Measurements from ENCODE around the gene CADM1. TPM values are rescaled to one million over a fixed set of nuclear protein-coding genes. Genes with fewer than 3 reads are reported as not detected.

CADM1 gene
- total and polyA plus RNA-seq, 2 donors, result 7.6 to 26.3 TPM

DNA sequence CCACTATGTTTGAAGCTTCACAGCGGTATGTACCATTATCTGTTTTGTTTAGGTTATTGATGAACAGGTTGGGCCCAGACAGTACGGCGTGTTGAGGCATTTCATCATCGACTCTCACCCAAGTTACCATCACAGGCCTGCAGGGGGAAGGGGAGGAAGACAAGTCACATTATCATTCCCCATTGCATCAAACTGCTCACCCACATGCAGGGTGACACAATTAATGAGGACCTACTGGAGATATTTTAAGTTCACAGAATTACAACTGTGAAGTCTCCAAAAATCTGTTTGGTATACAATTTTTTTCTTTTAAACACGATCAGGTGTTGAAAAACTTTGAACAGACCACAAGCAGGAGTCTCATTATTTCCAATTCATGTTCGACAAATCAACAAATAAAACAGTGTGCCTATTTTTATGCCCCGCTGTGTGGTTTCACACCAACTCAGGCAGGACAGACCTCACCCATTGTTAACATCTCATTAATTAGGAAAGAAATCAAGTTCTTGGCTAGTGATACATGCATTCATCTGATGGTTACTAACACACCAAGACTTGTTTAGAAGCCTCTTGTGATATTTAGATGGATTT, 289.5 kb downstream of the CADM1 start:
- no peak for DNase-seq (ENCODE audit: low read depth in 6 of 9, low spot score in 9 of 9)
- WGBS, result 95% methylated on average over 7 of the region's 7 CpGs
- Histone ChIP-seq H3K4me3 (ENCODE audit: low read length in 2 of 2) (no peak overlapping the region), H3K9me3 (ENCODE audit: control insufficient read depth in 2 of 2, insufficient read depth in 1 of 2, low read length in 1 of 2) (no peaks in the 10 kb centered on the region), H3K27ac (ENCODE audit: low read depth in 1 of 2, low read length in 1 of 2) (no peak overlapping the region), H3K27me3 (ENCODE audit: control insufficient read depth in 2 of 2, insufficient read depth in 1 of 2, low read length in 1 of 2) (no peaks in the 10 kb centered on the region), H3K36me3 (ENCODE audit: control insufficient read depth in 2 of 2, insufficient read depth in 2 of 2, low read length in 1 of 2) (no peaks in the 10 kb centered on the region), H3K4me1 (ENCODE audit: control insufficient read depth in 2 of 2, insufficient read depth in 2 of 2, low read length in 2 of 2) (no peaks in the 10 kb centered on the region)

GRCh38 chr11:115213007-115213406, 291.2 kb downstream of the CADM1 start:
- Histone ChIP-seq H3K9me3 (ENCODE audit: control insufficient read depth in 2 of 2, insufficient read depth in 1 of 2, low read length in 1 of 2) (no peaks in the 10 kb centered on the region), H3K27ac (ENCODE audit: low read depth in 1 of 2, low read length in 1 of 2) (no peak overlapping the region), H3K36me3 (ENCODE audit: control insufficient read depth in 2 of 2, insufficient read depth in 2 of 2, low read length in 1 of 2) (no peaks in the 10 kb centered on the region), H3K27me3 (ENCODE audit: control insufficient read depth in 2 of 2, insufficient read depth in 1 of 2, low read length in 1 of 2) (no peaks in the 10 kb centered on the region), H3K4me1 (ENCODE audit: control insufficient read depth in 2 of 2, insufficient read depth in 2 of 2, low read length in 2 of 2) (no peaks in the 10 kb centered on the region), H3K4me3 (ENCODE audit: low read length in 2 of 2) (no peak overlapping the region)
- WGBS, result 84% methylated on average over 8 of the region's 8 CpGs
- no peak for DNase-seq (ENCODE audit: low read depth in 6 of 9, low spot score in 9 of 9)

DNA sequence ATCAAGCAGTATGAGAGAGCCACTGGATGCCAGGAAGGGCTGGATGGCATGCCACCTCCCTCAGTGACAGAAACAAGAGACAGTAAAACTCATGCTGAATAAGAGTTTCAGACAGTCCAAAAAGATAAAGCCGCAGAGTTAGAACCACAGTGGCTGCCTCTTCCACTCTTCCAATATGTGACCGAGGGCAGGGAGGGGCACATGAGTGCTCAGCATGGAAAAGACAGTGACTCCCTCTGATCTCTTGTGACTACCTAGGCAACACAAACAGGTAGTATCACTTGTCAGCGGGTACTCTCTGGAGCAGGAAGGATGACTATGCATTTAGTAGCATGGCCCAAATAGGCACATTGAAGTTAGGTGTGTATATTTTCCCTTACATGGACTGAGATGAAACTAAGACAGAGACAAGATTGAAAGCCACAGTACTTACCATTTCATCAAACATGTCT, 295.4 kb downstream of the CADM1 start:
- Histone ChIP-seq H3K27me3 (ENCODE audit: control insufficient read depth in 2 of 2, insufficient read depth in 1 of 2, low read length in 1 of 2) (no peaks in the 10 kb centered on the region), H3K36me3 (ENCODE audit: control insufficient read depth in 2 of 2, insufficient read depth in 2 of 2, low read length in 1 of 2) (no peaks in the 10 kb centered on the region), H3K9me3 (ENCODE audit: control insufficient read depth in 2 of 2, insufficient read depth in 1 of 2, low read length in 1 of 2) (no peaks in the 10 kb centered on the region), H3K4me1 (ENCODE audit: control insufficient read depth in 2 of 2, insufficient read depth in 2 of 2, low read length in 2 of 2) (no peaks in the 10 kb centered on the region), H3K4me3 (ENCODE audit: low read length in 2 of 2) (no peak overlapping the region), H3K27ac (ENCODE audit: low read depth in 1 of 2, low read length in 1 of 2) (no peak overlapping the region)
- 90% methylated on average over 3 of the region's 3 CpGs for whole genome bisulfite sequencing
- DNase-seq (ENCODE audit: low read depth in 6 of 9, low spot score in 9 of 9), result no peak

DNA sequence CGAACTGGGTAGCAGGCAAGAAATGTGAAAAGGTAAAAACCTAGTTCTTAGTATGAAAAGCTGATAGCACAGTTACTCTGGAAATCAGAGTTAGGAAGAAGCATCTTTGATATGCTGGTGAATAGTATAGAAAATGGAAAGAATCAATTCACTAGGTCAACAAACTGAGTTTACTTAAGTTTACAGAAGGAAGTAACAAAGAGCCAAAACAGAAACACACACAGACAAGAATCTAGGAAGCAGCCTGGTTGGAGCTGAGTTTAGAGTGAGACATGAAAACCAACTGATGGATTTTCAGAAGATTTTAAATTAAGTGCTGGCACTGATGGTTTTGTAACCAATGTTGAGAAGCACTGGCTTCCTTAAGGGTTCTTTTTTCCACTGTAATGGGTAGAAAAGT, 296.3 kb downstream of the CADM1 start:
- Histone ChIP-seq H3K27ac (ENCODE audit: low read depth in 1 of 2, low read length in 1 of 2) (no peak overlapping the region), H3K4me1 (ENCODE audit: control insufficient read depth in 2 of 2, insufficient read depth in 2 of 2, low read length in 2 of 2) (no peaks in the 10 kb centered on the region), H3K4me3 (ENCODE audit: low read length in 2 of 2) (no peak overlapping the region), H3K9me3 (ENCODE audit: control insufficient read depth in 2 of 2, insufficient read depth in 1 of 2, low read length in 1 of 2) (no peaks in the 10 kb centered on the region), H3K27me3 (ENCODE audit: control insufficient read depth in 2 of 2, insufficient read depth in 1 of 2, low read length in 1 of 2) (no peaks in the 10 kb centered on the region), H3K36me3 (ENCODE audit: control insufficient read depth in 2 of 2, insufficient read depth in 2 of 2, low read length in 1 of 2) (no peaks in the 10 kb centered on the region)
- WGBS, result 95% methylated on average over 1 of the region's 1 CpG
- no peak for DNase-seq (ENCODE audit: low read depth in 6 of 9, low spot score in 9 of 9)

- Histone ChIP-seq H3K4me3 (ENCODE audit: low read length in 2 of 2) (no peak overlapping the region), H3K4me1 (ENCODE audit: control insufficient read depth in 2 of 2, insufficient read depth in 2 of 2, low read length in 2 of 2) (no peaks in the 10 kb centered on the region), H3K9me3 (ENCODE audit: control insufficient read depth in 2 of 2, insufficient read depth in 1 of 2, low read length in 1 of 2) (no peaks in the 10 kb centered on the region), H3K27ac (ENCODE audit: low read depth in 1 of 2, low read length in 1 of 2) (no peak overlapping the region), H3K27me3 (ENCODE audit: control insufficient read depth in 2 of 2, insufficient read depth in 1 of 2, low read length in 1 of 2) (no peaks in the 10 kb centered on the region), H3K36me3 (ENCODE audit: control insufficient read depth in 2 of 2, insufficient read depth in 2 of 2, low read length in 1 of 2) (no peaks in the 10 kb centered on the region)
- no peak for DNase-seq (ENCODE audit: low read depth in 6 of 9, low spot score in 9 of 9)
- 60% methylated on average over 4 of the region's 4 CpGs for WGBS
Measured at GRCh38 chr11:115207166-115207591, 297.0 kb downstream of the CADM1 start.

DNA sequence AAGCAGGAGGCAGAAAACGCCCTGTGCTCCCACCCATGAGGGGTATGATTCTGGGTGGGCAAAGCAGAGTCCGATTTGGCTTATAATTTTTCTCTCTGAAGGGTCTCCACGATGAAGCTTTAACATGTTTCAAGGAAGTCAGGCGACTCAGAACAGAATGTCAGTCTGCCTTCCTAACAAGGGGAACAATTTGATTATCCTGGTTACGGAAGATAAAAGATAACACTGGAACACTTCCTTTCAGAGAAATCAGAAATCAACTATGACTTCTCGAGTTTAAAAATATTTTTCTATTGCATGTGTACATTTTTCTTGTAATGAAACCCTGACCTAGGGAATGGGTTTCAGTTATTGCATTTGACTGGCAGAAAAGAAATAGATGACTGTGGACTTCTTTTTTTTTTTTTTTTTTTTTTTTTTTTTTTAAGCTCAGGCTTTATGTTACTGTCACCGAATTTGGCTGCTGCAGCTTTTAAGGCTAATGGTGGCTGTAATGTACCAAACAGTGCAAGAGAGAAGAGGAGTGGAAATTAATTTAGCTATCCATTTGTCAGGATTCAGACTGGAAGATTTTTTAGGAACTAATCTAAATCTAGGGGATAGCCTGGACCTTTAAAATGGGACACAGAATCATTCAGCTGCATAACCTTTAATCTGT, 297.7 kb downstream of the CADM1 start:
- Histone ChIP-seq H3K4me3 (ENCODE audit: low read length in 2 of 2) (no peak overlapping the region), H3K9me3 (ENCODE audit: control insufficient read depth in 2 of 2, insufficient read depth in 1 of 2, low read length in 1 of 2) (no peaks in the 10 kb centered on the region), H3K27me3 (ENCODE audit: control insufficient read depth in 2 of 2, insufficient read depth in 1 of 2, low read length in 1 of 2) (no peaks in the 10 kb centered on the region), H3K36me3 (ENCODE audit: control insufficient read depth in 2 of 2, insufficient read depth in 2 of 2, low read length in 1 of 2) (no peaks in the 10 kb centered on the region), H3K4me1 (ENCODE audit: control insufficient read depth in 2 of 2, insufficient read depth in 2 of 2, low read length in 2 of 2) (no peaks in the 10 kb centered on the region), H3K27ac (ENCODE audit: low read depth in 1 of 2, low read length in 1 of 2) (no peak overlapping the region)
- DNase-seq (ENCODE audit: low read depth in 6 of 9, low spot score in 9 of 9), result no peak
- 78% methylated on average over 7 of the region's 7 CpGs for WGBS

DNA sequence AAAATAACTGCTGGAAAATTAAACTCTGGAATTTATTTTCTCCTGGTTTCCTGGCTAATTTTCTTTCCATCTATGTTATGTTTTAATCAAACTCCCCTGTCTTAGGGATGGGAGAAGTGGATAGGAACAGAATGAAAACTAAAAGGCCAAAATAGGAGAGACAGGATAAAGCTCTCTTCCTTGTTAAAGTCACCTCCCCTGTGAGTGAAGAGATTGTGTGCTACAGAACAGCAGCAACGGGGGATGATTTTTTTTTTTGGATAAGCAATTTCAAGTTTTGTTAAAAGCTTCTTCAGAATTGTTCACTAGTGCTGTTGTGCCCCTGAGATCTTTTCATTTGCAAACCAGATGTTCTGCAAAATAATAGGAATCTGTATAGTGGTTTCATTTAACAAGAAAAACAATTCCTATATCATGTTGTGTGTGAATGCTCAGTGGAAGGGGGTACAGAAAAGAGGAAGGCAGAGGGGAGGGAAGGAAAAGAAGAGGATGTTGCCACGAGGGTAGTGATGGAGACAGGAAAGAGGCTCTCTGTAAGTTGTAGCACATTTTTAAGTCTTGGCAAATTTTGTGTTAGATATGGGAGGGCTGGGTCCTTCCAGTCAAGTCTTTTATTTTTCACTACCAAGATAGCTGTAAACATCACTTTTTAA, 301.2 kb downstream of the CADM1 start:
- H3K36me3 ChIP-seq (ENCODE audit: control insufficient read depth in 2 of 2, insufficient read depth in 2 of 2, low read length in 1 of 2), result no peaks in the 10 kb centered on the region
- peaks cover 0 to 2% of the 10 kb centered on the region in 2 donors for H3K4me1 ChIP-seq (ENCODE audit: control insufficient read depth in 2 of 2, insufficient read depth in 2 of 2, low read length in 2 of 2)
- H3K4me3 ChIP-seq (ENCODE audit: low read length in 2 of 2), result no peak overlapping the region
- no peak for DNase-seq (ENCODE audit: low read depth in 6 of 9, low spot score in 9 of 9)
- no peaks in the 10 kb centered on the region for H3K27me3 ChIP-seq (ENCODE audit: control insufficient read depth in 2 of 2, insufficient read depth in 1 of 2, low read length in 1 of 2)
- H3K9me3 ChIP-seq (ENCODE audit: control insufficient read depth in 2 of 2, insufficient read depth in 1 of 2, low read length in 1 of 2), result no peaks in the 10 kb centered on the region
- 17% methylated on average over 2 of the region's 2 CpGs for WGBS
- no peak overlapping the region for H3K27ac ChIP-seq (ENCODE audit: low read depth in 1 of 2, low read length in 1 of 2)

GRCh38 chr11:115202074-115202473, 302.1 kb downstream of the CADM1 start:
- Histone ChIP-seq H3K36me3 (ENCODE audit: control insufficient read depth in 2 of 2, insufficient read depth in 2 of 2, low read length in 1 of 2) (no peaks in the 10 kb centered on the region), H3K27me3 (ENCODE audit: control insufficient read depth in 2 of 2, insufficient read depth in 1 of 2, low read length in 1 of 2) (no peaks in the 10 kb centered on the region)
- 94% methylated on average over 2 of the region's 2 CpGs for WGBS

DNA sequence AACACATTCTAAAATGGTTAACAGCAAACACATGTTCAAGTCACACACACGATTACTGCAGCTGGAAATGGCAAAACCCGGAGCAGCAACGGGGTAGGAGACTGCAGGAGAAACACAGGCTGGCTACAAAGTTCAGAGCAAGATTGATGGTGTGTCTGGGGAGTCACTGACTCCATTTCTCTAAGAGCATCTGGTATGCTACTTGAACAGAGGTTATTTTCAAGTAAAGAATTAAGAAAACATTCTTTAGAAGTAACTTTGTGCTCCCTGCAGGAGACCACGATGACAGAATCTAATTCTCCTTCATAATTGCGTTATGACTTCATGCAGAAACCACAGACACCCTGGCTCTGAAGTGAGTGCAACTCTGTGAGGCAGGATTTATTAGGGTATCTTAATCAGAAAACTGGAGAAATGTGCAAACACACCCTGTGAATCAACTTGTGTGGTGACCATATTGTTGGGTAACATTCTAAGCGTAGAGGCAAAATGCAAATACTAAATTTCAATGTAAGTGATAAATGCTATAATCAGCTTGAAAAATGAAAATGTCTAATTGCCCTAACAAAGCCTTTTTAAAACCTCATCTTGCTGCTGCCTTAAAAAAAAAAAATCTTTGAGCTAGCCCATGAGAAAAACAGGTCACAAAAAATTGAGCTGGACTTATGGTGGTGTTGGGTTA, 303.0 kb downstream of the CADM1 start:
- Histone ChIP-seq H3K36me3 (ENCODE audit: control insufficient read depth in 2 of 2, insufficient read depth in 2 of 2, low read length in 1 of 2) (no peaks in the 10 kb centered on the region), H3K4me1 (ENCODE audit: control insufficient read depth in 2 of 2, insufficient read depth in 2 of 2, low read length in 2 of 2) (peaks cover 0 to 2% of the 10 kb centered on the region in 2 donors)
- 85% methylated on average over 6 of the region's 6 CpGs for WGBS

More at GRCh38 chr11:115202074-115202473, 302.1 kb downstream of the CADM1 start:
- Histone ChIP-seq H3K4me1 (ENCODE audit: control insufficient read depth in 2 of 2, insufficient read depth in 2 of 2, low read length in 2 of 2) (peaks cover 0 to 2% of the 10 kb centered on the region in 2 donors), H3K27ac (ENCODE audit: low read depth in 1 of 2, low read length in 1 of 2) (no peak overlapping the region), H3K4me3 (ENCODE audit: low read length in 2 of 2) (no peak overlapping the region), H3K9me3 (ENCODE audit: control insufficient read depth in 2 of 2, insufficient read depth in 1 of 2, low read length in 1 of 2) (no peaks in the 10 kb centered on the region)
- DNase-seq (ENCODE audit: low read depth in 6 of 9, low spot score in 9 of 9), result no peak

More for the DNA sequence above, 303.0 kb downstream of the CADM1 start:
- H3K9me3 ChIP-seq (ENCODE audit: control insufficient read depth in 2 of 2, insufficient read depth in 1 of 2, low read length in 1 of 2), result no peaks in the 10 kb centered on the region
- no peak overlapping the region for H3K27ac ChIP-seq (ENCODE audit: low read depth in 1 of 2, low read length in 1 of 2)
- no peaks in the 10 kb centered on the region for H3K27me3 ChIP-seq (ENCODE audit: control insufficient read depth in 2 of 2, insufficient read depth in 1 of 2, low read length in 1 of 2)
- DNase-seq (ENCODE audit: low read depth in 6 of 9, low spot score in 9 of 9), result no peak
- no peak overlapping the region for H3K4me3 ChIP-seq (ENCODE audit: low read length in 2 of 2)
